Central memory CD8-positive, alpha-beta T cell (primary cell): Measurements from ENCODE around the gene SEC14L1.

ENCODE experiments used
- ATAC-seq: fragments of 150-1000 bp; cut with Tn5 transposase; replicated peaks from 2 replicates; pipeline ENCODE4 v1.10.0; 2022; ENCODE audit warnings: mild to moderate bottlenecking, moderate FRiP score, moderate number of reproducible peaks; ENCODE audit not compliant: poor library complexity, severe bottlenecking; ENCODE audit errors: extremely low read depth
- DNase-seq, 2 donors: peaks; one replicate each; pipeline ENCODE4 v3.0.0; 2021; ENCODE audit warnings: low spot score in 2 of 2
- H3K27ac Mint-ChIP-seq: one replicate; pipeline ENCODE4 v1.8.0; 2022; ENCODE audit warnings: low read depth, mild to moderate bottlenecking, moderate library complexity, mixed read lengths
- H3K27me3 Mint-ChIP-seq: one replicate; pipeline ENCODE4 v1.8.0; 2022; ENCODE audit warnings: mixed read lengths
- H3K36me3 Mint-ChIP-seq: one replicate; pipeline ENCODE4 v1.8.0; 2022; ENCODE audit warnings: mild to moderate bottlenecking, moderate library complexity, mixed read lengths; ENCODE audit not compliant: insufficient read depth
- H3K4me1 Mint-ChIP-seq: one replicate; pipeline ENCODE4 v1.8.0; 2022; ENCODE audit warnings: mixed read lengths
- H3K4me3 Mint-ChIP-seq: one replicate; pipeline ENCODE4 v1.8.0; 2022; ENCODE audit warnings: mild to moderate bottlenecking, moderate library complexity, mixed read lengths
- H3K9me3 Mint-ChIP-seq: one replicate; pipeline ENCODE4 v1.8.0; 2022; ENCODE audit warnings: mixed read lengths

SEC14L1 gene

DNA sequence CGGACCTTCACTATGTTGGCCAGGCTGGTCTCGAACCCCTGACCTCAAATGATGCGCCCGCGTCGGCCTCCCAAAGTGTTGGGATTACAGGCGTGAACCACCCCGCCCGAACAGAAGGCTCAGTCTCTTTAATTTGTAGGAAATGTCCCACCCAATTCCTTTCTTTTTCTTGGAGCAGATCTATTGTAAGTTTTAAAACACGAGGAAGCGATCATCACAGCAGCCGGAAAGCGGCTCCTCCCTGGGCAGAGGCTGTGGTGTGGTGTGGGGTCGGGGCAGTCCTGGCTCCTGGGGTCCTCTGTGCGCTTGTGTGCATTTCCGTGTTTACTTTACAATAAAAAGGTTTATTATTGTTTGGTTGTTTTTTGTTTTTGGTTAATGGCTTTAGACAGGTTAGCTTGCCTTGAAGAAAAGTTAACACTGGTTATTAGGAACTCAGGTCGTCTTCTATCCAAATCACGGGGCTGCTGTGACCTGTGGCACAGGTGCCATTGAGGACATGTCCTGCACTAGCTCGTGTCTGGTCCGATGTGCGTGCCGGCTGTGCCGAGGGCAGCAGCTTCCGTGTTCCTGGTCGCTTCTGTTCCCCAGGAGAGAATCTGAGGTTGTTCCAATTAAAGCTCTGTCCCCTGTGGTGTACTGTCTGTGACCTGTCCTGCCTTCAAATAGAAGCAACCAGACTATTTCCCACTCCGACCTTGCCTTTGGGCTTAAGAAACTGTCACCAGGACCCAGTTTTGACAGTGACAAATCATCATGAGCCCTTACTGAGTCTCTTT, 83.1 kb downstream of the SEC14L1 start:
- Mint-ChIP-seq H3K27ac (no peak overlapping the region), H3K27me3 (no peaks in the 10 kb centered on the region), H3K36me3 (peaks cover 3% of the 10 kb centered on the region), H3K9me3 (no peaks in the 10 kb centered on the region), H3K4me1 (no peaks in the 10 kb centered on the region), H3K4me3 (no peak overlapping the region)
- DNase-seq (no peak), ATAC-seq (no peak)

DNA sequence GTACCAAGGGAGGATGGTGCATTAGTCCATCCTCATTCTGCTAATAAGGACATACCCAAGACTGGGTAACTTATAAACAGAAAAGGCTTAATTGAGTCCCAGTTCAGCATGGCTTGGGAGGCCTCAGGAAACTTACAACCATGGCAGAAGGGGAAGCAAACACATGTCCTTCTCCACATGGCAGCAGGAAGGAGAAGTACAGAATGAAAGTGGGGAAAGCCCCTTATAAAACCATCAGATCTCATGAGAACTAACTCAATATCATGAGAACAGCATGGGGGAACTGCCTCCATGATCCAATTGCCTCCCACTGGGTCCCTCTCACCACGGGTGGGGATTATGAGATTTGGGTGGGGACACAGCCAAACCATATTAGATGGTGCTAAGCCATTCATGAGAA, 84.5 kb downstream of the SEC14L1 start:
- H3K27ac Mint-ChIP-seq: no peak overlapping the region
- no peaks in the 10 kb centered on the region for H3K9me3 Mint-ChIP-seq
- no peaks in the 10 kb centered on the region for H3K4me1 Mint-ChIP-seq
- H3K4me3 Mint-ChIP-seq: no peak overlapping the region
- H3K36me3 Mint-ChIP-seq: peaks cover 2% of the 10 kb centered on the region
- ATAC-seq (no peak), DNase-seq (no peak)
- no peaks in the 10 kb centered on the region for H3K27me3 Mint-ChIP-seq

DNA sequence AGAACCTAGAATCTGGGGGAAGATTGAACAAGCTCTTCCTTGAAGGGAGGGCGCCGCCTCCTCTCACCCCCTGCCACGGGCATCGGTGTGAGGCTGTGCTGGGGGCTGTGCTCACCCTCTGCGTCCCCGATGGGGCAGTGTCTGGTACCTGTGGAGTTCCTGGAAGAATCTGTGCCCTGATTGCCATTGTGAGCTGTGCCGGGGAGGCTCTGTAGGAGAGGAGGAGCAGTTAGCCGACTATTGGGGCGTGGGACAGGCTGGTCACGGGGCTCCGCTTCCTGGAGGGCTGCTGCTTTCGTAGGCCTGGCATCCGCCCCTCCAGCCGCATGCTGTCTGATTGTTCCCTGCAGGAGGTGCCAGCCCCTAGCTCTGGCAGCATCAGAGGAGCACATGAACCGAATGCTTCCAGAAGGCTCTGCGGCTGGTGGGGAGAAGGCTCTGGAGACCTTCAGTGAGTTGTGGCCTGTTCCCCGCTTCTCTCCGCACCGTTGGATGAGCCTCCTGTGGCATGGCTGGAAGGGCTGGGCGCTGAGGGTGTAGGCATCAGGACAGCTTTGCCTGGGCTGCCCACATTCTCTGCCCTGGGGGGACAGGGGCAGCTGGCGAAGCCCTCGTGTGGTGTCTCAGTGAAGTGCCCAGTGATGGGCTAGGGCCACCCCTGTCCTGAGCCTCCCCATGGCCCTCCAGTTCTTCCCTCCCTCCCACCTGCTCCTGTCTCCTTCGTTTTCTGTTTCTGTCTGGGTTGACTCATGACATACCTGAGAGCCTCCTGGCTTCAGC, 86.9 kb downstream of the SEC14L1 start:
- ATAC-seq (no peak), DNase-seq (no peak)
- no peaks in the 10 kb centered on the region for H3K9me3 Mint-ChIP-seq
- H3K27ac Mint-ChIP-seq: no peak overlapping the region
- H3K4me3 Mint-ChIP-seq: no peak overlapping the region
- H3K27me3 Mint-ChIP-seq: no peaks in the 10 kb centered on the region
- no peaks in the 10 kb centered on the region for H3K4me1 Mint-ChIP-seq
- H3K36me3 Mint-ChIP-seq: peaks cover 2% of the 10 kb centered on the region

DNA sequence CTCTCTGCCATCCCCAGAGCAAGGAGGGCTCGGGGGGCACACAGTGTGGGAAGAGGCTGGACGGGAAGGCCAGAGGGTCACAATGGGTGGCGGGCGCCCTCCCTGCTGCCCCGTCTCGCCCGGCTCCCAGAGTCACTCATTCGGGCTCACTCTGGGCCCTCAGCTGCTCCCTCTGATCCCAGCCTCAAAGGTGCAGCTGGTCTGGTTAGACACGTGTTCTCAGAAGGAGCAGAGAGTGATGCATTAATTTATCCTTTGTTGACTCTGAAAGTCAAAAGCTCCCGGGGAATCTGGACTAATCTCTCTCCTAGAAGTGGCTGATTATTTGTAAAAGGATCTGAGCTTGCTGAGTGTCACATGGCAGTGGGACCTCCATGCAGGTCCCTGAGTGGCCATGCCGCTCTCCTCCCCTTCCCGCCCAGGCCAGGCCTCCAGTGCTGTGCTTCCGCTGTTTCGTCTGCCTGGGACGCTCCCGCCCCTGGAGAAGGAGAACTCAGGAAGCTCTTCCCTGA, 87.5 kb downstream of the SEC14L1 start:
- Mint-ChIP-seq H3K36me3 (peaks cover 2% of the 10 kb centered on the region), H3K9me3 (no peaks in the 10 kb centered on the region), H3K4me1 (no peaks in the 10 kb centered on the region), H3K27me3 (peaks cover 5% of the 10 kb centered on the region), H3K4me3 (no peak overlapping the region), H3K27ac (no peak overlapping the region)
- DNase-seq (no peak), ATAC-seq (no peak)

DNA sequence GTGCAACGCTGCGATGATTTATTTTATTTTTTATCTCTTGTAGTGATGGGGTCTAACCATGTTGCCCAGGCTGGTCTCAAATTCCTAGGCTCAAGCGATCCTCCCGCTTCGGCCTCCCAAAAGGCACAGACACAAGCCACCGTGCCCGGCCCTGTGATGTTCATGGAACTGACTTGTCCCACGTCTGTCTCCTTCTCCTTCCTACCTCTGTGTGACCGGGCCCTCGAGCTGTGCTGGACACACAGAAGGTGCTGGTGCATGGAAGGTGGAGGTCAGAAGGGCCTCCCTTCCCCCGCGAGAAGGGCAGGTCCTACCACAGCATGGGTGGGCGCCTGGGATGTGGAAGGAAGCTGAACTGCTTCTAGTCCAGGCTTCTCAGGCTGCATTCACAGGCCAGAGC, 88.0 kb downstream of the SEC14L1 start:
- no peaks in the 10 kb centered on the region for H3K9me3 Mint-ChIP-seq
- no peak overlapping the region for H3K4me3 Mint-ChIP-seq
- H3K27ac Mint-ChIP-seq: no peak overlapping the region
- H3K27me3 Mint-ChIP-seq: peaks cover 10% of the 10 kb centered on the region
- peaks cover 2% of the 10 kb centered on the region for H3K36me3 Mint-ChIP-seq
- H3K4me1 Mint-ChIP-seq: no peaks in the 10 kb centered on the region
- ATAC-seq (no peak), DNase-seq (no peak)

DNA sequence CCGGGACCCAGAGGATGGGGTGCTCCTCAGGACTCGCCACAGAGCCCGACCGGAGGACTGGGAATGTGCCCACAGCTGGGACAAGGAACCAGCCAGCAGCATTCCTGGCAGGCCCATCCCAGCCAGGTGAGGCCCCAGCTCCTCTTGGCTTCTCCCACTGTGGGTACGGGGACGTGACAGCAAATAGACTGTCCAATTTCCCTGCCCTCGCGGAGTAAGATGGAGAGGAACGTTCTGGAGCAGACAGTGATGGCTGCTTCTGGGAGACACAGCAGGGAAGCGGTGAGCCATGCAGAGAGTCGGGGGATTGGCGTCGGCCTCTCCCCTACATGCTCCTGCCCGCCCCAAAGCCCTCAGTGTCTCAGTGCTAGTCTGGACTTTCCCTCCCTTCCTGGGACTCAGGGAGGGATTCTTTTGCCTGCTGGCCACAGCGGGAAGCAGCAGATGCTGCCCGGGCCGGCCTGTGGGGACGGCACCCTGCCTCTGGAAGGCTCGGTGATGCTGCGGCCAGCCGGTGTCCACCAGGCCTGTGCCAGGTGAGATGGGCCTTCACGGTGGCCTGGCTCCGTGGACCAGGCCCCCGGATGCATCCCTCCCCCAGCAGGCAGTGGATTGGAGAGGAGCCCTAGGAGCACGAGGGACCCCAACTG, 89.1 kb downstream of the SEC14L1 start:
- H3K27ac Mint-ChIP-seq: no peak overlapping the region
- peaks cover 10% of the 10 kb centered on the region for H3K27me3 Mint-ChIP-seq
- H3K4me1 Mint-ChIP-seq: no peaks in the 10 kb centered on the region
- H3K36me3 Mint-ChIP-seq: peaks cover 2% of the 10 kb centered on the region
- ATAC-seq (no peak), DNase-seq (no peak)
- no peaks in the 10 kb centered on the region for H3K9me3 Mint-ChIP-seq
- no peak overlapping the region for H3K4me3 Mint-ChIP-seq

DNA sequence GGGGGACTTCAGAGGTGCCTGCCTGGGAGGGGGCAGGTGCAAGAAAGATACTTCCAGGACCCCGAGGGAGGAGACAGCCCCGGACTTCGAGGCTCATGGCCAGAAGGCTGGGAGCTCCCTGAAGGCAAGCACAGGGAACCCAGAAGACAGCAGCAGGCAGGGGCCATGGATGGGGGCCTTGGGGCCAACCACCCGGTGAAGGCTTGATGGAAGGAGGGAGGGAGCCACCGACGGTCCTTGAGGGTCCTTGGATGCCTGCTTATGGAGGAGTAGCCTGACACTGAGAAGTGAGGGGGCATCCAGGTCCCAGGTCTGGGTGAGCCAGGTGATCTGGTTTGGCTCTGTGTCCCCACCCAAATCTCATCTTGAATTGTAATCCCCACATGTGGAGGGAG, 89.7 kb downstream of the SEC14L1 start:
- peaks cover 10% of the 10 kb centered on the region for H3K27me3 Mint-ChIP-seq
- H3K4me1 Mint-ChIP-seq: no peaks in the 10 kb centered on the region

DNA sequence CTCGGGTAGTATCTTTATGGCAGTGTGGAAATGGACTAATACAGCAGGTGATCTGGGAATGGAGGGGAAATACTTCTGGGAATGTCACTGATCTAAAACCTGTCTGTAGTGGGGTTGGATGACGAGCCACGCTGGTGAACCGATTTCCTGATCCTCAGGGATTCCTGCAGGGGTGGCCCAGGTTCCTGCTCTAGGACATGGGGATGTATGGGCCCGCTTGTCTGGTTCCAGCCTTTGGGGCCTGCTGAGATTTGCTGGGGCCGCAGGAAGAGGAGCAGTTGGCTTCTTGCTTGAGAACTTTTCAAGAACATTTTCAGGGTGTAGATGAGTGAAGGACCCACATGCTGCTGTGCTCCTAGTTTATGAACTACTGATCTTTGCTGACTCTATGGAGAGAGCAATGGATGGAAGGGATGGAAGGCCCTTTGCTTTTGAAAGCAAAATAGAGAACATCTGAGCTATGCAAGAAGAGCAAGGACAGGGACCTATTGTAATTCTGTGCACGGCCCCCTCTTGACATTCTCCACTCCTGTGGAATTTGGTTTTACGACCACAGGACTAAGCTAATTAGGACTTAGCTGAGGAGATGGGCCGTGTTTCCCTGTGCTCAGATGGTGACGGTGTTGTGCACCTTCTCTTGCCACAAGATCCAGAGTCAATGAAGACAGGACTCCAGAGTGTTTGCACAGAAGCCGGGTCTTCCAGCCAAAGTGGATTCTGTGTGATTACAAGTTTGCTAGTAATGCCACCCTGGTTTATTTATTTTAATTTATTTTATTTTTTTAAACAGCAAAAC, 90.5 kb downstream of the SEC14L1 start:
- Mint-ChIP-seq H3K4me3 (no peak overlapping the region), H3K4me1 (no peaks in the 10 kb centered on the region), H3K27ac (no peak overlapping the region), H3K27me3 (peaks cover 10% of the 10 kb centered on the region), H3K36me3 (peaks cover 2% of the 10 kb centered on the region), H3K9me3 (no peaks in the 10 kb centered on the region)
- ATAC-seq (no peak), DNase-seq (no peak)

More for the DNA sequence above, 89.7 kb downstream of the SEC14L1 start:
- Mint-ChIP-seq H3K9me3 (no peaks in the 10 kb centered on the region), H3K27ac (no peak overlapping the region), H3K4me3 (no peak overlapping the region), H3K36me3 (peaks cover 2% of the 10 kb centered on the region)
- DNase-seq: no peak
- ATAC-seq: no peak

DNA sequence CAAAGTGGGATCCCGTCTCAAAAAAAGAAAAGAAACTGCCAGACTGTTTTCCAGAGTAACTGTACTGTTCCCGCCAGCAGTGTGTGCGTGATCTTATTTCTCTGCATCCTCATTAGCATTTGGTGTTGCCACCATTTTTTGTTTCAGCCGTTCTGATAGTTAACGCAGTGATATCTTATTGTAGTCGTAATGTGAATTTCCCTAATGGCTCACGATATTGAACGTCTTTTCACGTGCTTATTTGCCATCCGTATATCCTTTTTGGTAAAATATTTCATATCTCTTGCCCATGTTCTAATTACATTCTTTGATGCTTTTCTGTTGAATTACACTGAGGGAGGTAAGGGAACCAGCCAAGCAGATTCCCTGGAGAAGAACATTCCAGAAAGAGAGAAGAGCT, 92.4 kb downstream of the SEC14L1 start:
- H3K27me3 Mint-ChIP-seq: peaks cover 10% of the 10 kb centered on the region
- no peaks in the 10 kb centered on the region for H3K9me3 Mint-ChIP-seq
- no peak overlapping the region for H3K27ac Mint-ChIP-seq
- no peak overlapping the region for H3K4me3 Mint-ChIP-seq
- H3K4me1 Mint-ChIP-seq: no peaks in the 10 kb centered on the region
- peaks cover under 1% of the 10 kb centered on the region for H3K36me3 Mint-ChIP-seq
- no peak for DNase-seq
- ATAC-seq: no peak

DNA sequence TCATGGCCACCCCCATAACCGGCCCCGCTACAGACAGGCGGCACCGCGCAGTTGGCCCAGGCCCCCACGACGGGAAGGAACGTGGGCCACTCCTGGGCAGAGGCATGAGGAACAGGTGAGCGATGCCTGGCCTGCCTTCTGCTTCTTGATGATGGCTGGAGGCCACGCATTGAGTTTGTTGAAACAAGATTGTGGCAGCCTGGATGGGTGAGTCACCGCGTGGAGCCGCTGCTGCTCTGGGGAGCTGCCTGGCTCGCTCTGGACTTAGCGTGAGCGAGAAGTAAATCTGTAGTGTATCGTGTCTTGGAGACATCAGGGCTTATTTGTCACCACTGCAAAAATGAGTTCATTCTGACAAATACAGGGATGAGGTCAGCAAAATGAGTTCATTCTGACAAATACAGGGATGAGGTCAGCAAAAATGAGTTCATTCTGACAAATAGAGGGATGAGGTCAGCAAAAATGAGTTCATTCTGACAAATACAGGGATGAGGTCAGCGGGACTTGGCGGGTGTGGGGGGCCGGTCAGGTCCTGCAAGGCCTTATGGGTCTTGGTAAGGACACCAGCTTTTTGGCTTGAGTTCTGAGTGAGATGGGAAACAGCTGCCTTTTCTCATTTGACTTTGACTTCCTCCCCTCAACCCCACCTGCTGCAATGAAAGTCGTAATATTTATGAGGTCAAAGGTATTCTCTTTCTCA, 93.0 kb downstream of the SEC14L1 start:
- H3K27me3 Mint-ChIP-seq: peaks cover 10% of the 10 kb centered on the region
- H3K27ac Mint-ChIP-seq: no peak overlapping the region
- DNase-seq (no peak), ATAC-seq (no peak)
- no peaks in the 10 kb centered on the region for H3K4me1 Mint-ChIP-seq
- no peaks in the 10 kb centered on the region for H3K9me3 Mint-ChIP-seq
- no peaks in the 10 kb centered on the region for H3K36me3 Mint-ChIP-seq
- H3K4me3 Mint-ChIP-seq: no peak overlapping the region

DNA sequence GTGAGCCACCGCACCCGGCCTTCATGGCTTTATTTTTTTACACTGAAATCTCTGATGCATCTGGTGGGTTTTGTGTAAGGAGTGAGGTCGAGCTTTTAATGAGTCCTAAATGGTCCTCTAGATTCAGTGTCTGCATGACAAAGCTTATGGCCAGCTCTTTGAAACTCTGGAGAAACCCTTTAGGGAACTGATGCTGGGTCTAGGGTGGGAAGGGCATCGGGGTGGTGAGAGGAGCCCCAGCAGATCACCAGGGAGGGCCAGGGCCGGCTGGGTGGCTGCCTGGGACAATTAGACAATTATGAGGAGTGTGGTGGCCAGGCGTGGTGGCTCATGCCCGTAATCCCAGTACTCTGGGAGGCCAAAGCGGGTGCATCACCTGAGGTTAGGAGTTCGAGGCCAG, 93.9 kb downstream of the SEC14L1 start:
- H3K27ac Mint-ChIP-seq: no peak overlapping the region
- no peaks in the 10 kb centered on the region for H3K36me3 Mint-ChIP-seq
- peaks cover 10% of the 10 kb centered on the region for H3K27me3 Mint-ChIP-seq
- DNase-seq (no peak), ATAC-seq (no peak)
- H3K4me3 Mint-ChIP-seq: peak overlapping the region; percentile 47
- H3K9me3 Mint-ChIP-seq: no peaks in the 10 kb centered on the region
- no peaks in the 10 kb centered on the region for H3K4me1 Mint-ChIP-seq
